ENCODE measurements around the gene CARD10.

GRCh38 chr22:37462983-37463382, 56.2 kb downstream of the CARD10 start:
- TF ChIP-seq CTCF (IDR thresholded peaks at IDR 0.05) = no peak
- no peak for TF ChIP-seq POLR2A (IDR thresholded peaks at IDR 0.05)

All from esophagus squamous epithelium (tissue), 4 donors.